GM10847 (cell line): ENCODE results near the gene CSF1.

Source experiments
- POLR2A ChIP-seq: IDR thresholded peaks from 2 replicates; pipeline ENCODE4 v1.6.1; 2011; ENCODE audit not compliant: insufficient read length; ENCODE audit errors: extremely low read depth

Gene CSF1

GRCh38 chr1:109922326-109922725 lies 11.7 kb downstream of the CSF1 start:
- TF ChIP-seq POLR2A, result no peak

DNA sequence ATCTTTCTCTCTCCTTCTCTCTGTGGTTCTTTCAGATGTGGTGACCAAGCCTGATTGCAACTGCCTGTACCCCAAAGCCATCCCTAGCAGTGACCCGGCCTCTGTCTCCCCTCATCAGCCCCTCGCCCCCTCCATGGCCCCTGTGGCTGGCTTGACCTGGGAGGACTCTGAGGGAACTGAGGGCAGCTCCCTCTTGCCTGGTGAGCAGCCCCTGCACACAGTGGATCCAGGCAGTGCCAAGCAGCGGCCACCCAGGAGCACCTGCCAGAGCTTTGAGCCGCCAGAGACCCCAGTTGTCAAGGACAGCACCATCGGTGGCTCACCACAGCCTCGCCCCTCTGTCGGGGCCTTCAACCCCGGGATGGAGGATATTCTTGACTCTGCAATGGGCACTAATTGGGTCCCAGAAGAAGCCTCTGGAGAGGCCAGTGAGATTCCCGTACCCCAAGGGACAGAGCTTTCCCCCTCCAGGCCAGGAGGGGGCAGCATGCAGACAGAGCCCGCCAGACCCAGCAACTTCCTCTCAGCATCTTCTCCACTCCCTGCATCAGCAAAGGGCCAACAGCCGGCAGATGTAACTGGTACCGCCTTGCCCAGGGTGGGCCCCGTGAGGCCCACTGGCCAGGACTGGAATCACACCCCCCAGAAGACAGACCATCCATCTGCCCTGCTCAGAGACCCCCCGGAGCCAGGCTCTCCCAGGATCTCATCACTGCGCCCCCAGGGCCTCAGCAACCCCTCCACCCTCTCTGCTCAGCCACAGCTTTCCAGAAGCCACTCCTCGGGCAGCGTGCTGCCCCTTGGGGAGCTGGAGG lies 12.7 kb downstream of the CSF1 start:
- no peak for TF ChIP-seq POLR2A

DNA sequence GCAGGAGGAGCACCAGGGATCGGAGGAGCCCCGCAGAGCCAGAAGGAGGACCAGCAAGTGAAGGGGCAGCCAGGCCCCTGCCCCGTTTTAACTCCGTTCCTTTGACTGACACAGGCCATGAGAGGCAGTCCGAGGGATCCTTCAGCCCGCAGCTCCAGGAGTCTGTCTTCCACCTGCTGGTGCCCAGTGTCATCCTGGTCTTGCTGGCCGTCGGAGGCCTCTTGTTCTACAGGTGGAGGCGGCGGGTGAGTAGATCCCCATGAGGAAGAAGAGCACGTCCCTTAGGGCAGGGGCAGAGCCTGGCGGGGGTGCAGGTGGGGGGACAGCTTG lies 13.3 kb downstream of the CSF1 start:
- TF ChIP-seq POLR2A, result no peak

DNA sequence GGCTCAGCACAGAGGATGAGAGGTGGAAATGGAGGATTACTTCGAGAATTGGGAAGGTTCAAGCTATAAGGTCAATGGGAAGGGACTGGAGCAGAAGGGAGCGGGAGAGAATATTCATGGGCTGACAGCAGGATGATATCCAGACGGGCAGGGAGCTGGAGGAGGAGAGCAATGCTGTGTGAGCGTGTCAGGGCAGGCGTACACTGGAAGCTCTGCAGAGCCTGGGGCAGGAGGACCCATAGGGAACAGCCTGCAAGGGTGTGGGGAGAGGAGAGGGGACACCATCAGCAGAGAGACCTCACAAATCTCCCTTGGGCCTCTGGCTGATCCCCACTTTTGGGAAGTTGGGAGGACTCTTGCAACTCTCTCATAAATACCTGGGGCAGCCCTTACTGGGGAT lies 13.7 kb downstream of the CSF1 start:
- TF ChIP-seq POLR2A, result no peak

DNA sequence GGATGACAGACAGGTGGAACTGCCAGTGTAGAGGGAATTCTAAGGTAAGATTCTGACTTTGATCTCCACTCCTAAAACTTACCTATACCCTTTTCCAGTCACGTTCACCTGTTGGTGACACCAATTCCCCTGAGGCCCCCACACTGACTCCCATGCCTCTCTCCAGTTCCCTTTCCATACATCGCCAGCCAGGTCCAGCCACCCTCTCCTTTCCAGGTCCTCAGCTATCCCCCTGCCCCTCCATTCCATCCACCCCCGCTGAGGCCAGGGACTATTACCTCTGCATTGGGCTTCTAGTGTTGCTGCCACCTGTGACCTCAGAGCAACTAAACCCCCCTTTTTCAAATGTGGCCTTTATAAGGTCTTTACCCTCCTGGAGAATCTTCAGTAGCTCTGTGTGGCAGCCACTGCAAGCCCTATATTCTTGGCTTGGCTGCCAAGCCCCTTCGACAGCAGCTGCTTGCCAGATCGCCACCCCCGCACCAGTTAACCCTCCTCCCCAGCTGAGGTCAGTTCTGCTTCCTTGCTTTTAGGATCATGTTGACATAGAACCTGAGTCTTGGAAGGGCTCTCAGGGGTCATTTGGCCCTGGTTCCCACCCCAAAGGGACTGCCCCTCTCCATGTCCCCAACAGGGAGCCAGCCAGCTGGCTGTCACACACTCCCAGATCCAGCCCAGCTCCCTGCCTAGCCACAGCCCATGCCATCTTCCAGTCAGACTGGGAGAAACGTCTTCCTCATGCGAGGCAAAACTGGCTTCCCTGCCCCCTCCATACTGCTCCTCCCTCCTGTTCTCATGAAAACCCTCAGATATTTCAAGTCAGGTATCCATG lies 14.7 kb downstream of the CSF1 start:
- TF ChIP-seq POLR2A, result no peak

GRCh38 chr1:109926662-109927300 lies 16.1 kb downstream of the CSF1 start:
- no peak for TF ChIP-seq POLR2A

- TF ChIP-seq POLR2A, result no peak
Measured at GRCh38 chr1:109927356-109927755, 16.7 kb downstream of the CSF1 start.

DNA sequence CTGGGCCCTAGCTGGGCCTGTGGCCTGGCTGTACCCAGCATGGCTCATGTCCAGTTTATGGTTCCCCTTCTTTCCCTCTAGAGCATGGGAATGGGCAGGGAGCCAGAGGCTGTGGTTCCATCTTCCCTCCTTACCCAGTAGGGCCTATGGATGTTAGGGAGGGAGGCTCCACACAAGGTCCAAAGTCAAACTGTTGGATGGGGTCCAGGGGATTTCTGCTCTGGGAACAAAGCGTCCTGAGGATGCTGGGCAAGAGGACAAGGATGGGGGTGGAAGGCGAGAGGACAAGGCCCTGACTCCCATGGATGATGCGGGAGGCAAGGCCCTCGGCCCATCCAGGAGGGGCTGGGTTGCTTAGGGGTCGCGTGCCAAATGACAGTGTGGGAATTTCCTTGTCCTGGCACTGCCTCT lies 17.3 kb downstream of the CSF1 start:
- no peak for TF ChIP-seq POLR2A

GRCh38 chr1:109928591-109929111 lies 18.0 kb downstream of the CSF1 start:
- TF ChIP-seq POLR2A, result no peak

- no peak for TF ChIP-seq POLR2A
Measured at GRCh38 chr1:109929170-109929569, 18.5 kb downstream of the CSF1 start.

- no peak for TF ChIP-seq POLR2A
Measured at GRCh38 chr1:109929588-109930251, 19.1 kb downstream of the CSF1 start.

DNA sequence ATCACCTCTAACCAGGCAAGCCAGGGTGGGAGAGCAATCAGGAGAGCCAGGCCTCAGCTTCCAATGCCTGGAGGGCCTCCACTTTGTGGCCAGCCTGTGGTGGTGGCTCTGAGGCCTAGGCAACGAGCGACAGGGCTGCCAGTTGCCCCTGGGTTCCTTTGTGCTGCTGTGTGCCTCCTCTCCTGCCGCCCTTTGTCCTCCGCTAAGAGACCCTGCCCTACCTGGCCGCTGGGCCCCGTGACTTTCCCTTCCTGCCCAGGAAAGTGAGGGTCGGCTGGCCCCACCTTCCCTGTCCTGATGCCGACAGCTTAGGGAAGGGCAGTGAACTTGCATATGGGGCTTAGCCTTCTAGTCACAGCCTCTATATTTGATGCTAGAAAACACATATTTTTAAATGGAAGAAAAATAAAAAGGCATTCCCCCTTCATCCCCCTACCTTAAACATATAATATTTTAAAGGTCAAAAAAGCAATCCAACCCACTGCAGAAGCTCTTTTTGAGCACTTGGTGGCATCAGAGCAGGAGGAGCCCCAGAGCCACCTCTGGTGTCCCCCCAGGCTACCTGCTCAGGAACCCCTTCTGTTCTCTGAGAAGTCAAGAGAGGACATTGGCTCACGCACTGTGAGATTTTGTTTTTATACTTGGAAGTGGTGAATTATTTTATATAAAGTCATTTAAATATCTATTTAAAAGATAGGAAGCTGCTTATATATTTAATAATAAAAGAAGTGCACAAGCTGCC lies 19.8 kb downstream of the CSF1 start:
- TF ChIP-seq POLR2A, result no peak

- no peak for TF ChIP-seq POLR2A
Measured at GRCh38 chr1:109931189-109931731, 20.6 kb downstream of the CSF1 start.

GRCh38 chr1:109931911-109932636 lies 21.4 kb downstream of the CSF1 start:
- TF ChIP-seq POLR2A, result no peak

GRCh38 chr1:109932679-109933078 lies 22.0 kb downstream of the CSF1 start:
- TF ChIP-seq POLR2A, result no peak
